Neutrophil (primary cell): ENCODE results near the gene IDH2.

Source experiments
- H3K27ac ChIP-seq: fragments of 200-600 bp; sonication (generic); 2 replicates; pipeline ENCODE4 v1.5.1; 2016; ENCODE audit warnings: mild to moderate bottlenecking, moderate library complexity
- H3K27me3 ChIP-seq: fragments of 200-600 bp; sonication (generic); 2 replicates; pipeline ENCODE4 v1.6.0; 2016; ENCODE audit warnings: mild to moderate bottlenecking
- H3K36me3 ChIP-seq: fragments of 200-600 bp; sonication (generic); 2 replicates; pipeline ENCODE4 v1.5.1; 2017
- H3K4me1 ChIP-seq, 2 experiments: fragments of 200-600 bp in 1 of 2; sonication (generic) in 1 of 2; 1 replicate in 1 of 2; 2 replicates in 1 of 2; pipeline versions ENCODE4 v1.5.1 to v1.6.1; 2013 to 2016; ENCODE audit warnings: low read depth in 1 of 2, low read length in 1 of 2, mild to moderate bottlenecking in 1 of 2, moderate library complexity in 1 of 2; ENCODE audit not compliant: control insufficient read depth in 1 of 2, insufficient read depth in 1 of 2
- H3K4me3 ChIP-seq, 2 experiments: fragments of 200-600 bp in 1 of 2; sonication (generic) in 1 of 2; 1 replicate in 1 of 2; 2 replicates in 1 of 2; pipeline ENCODE4 v1.5.1; 2013 to 2016; ENCODE audit warnings: low read depth in 1 of 2, low read length in 1 of 2, mild to moderate bottlenecking in 1 of 2, moderate library complexity in 1 of 2
- H3K9me3 ChIP-seq: fragments of 200-600 bp; sonication (generic); 2 replicates; pipeline ENCODE4 v1.5.1; 2016
- TF ChIP-seq, protein P1 (sequence below): fragments of 200-600 bp; sonication (generic); IDR thresholded peaks from 2 replicates; pipeline ENCODE4 v1.5.1; 2016; ENCODE audit warnings: antibody characterized with exemption

The IDH2 gene

DNA sequence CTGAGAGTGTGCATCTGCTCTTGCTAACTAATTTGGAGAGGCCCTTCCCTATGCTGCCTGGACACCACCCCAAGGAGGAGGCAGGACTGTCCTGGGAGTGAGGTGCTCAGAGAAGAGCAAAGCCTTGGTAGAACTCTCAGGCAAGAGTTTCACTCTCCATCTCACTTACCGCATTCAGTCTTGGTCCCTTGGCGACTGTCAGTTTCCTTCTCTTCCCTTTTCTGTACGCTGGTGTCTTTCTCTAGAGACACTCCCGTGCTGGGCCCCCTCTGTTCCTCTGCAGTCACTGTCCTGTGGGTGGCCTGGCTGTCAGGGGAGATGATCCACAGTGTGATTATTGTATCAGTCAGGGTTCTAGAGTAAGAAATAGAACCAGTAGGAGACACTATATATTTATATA, 44.0 kb downstream of the IDH2 start:
- Histone ChIP-seq H3K9me3 (no peaks in the 10 kb centered on the region), H3K4me3 (peak overlapping the region in 1 of 2 experiments; percentile 37), H3K36me3 (no peaks in the 10 kb centered on the region), H3K4me1 (peaks cover 87 to 94% of the 10 kb centered on the region in 2 experiments), H3K27ac (peak overlapping the region; percentile 97), H3K27me3 (no peaks in the 10 kb centered on the region)
- TF ChIP-seq, protein P1, sequence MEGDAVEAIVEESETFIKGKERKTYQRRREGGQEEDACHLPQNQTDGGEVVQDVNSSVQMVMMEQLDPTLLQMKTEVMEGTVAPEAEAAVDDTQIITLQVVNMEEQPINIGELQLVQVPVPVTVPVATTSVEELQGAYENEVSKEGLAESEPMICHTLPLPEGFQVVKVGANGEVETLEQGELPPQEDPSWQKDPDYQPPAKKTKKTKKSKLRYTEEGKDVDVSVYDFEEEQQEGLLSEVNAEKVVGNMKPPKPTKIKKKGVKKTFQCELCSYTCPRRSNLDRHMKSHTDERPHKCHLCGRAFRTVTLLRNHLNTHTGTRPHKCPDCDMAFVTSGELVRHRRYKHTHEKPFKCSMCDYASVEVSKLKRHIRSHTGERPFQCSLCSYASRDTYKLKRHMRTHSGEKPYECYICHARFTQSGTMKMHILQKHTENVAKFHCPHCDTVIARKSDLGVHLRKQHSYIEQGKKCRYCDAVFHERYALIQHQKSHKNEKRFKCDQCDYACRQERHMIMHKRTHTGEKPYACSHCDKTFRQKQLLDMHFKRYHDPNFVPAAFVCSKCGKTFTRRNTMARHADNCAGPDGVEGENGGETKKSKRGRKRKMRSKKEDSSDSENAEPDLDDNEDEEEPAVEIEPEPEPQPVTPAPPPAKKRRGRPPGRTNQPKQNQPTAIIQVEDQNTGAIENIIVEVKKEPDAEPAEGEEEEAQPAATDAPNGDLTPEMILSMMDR: no peak

DNA sequence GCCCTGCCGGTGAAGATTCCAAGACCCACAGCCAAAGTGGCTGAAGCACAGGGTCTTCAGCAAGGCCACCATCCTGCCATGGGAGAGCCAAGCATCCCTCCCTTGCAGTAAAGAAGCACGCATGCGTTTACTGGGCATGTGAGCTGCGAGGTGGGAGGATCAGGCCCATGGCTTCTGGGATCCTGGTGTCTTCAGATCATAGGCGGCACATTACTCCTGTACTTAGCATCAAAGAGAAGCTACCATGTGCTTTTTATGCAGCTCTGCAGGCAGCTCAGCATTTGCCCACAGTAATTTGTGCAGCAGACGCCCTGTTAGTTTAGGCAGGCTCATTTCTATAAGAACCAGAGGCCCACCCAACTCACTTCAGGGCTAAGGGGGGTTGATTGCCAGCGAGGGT, 45.7 kb downstream of the IDH2 start:
- peaks cover 73 to 80% of the 10 kb centered on the region in 2 experiments for H3K4me1 ChIP-seq
- H3K4me3 ChIP-seq: no peak overlapping the region
- no peaks in the 10 kb centered on the region for H3K36me3 ChIP-seq
- no peaks in the 10 kb centered on the region for H3K27me3 ChIP-seq
- peak overlapping the region; percentile 97 for H3K27ac ChIP-seq
- TF ChIP-seq, protein P1: no peak
- no peaks in the 10 kb centered on the region for H3K9me3 ChIP-seq

DNA sequence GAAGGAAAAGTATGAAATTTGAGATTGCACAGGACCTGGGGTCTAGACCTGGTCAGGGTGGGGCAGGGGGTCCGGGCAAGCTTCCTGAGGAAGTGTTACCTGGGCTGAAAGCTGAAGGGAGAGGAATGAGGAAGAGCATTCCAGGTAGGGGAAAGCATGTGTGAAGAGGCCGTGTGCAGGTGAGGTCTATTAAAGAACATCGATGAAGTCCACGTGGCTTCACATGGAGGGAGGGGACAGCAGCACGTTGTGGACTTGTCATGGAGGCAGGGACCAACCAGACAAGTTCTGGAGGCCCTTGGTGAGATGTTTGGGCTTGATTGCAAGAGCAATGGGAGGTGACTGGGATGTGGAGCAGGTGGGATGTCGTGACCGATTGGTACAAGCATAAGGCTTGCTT, 47.1 kb downstream of the IDH2 start:
- H3K4me3 ChIP-seq: no peak overlapping the region
- H3K27ac ChIP-seq: peak overlapping the region; percentile 72
- H3K36me3 ChIP-seq: no peaks in the 10 kb centered on the region
- peaks cover 60 to 67% of the 10 kb centered on the region in 2 experiments for H3K4me1 ChIP-seq
- no peaks in the 10 kb centered on the region for H3K9me3 ChIP-seq
- no peaks in the 10 kb centered on the region for H3K27me3 ChIP-seq
- TF ChIP-seq, protein P1: no peak

DNA sequence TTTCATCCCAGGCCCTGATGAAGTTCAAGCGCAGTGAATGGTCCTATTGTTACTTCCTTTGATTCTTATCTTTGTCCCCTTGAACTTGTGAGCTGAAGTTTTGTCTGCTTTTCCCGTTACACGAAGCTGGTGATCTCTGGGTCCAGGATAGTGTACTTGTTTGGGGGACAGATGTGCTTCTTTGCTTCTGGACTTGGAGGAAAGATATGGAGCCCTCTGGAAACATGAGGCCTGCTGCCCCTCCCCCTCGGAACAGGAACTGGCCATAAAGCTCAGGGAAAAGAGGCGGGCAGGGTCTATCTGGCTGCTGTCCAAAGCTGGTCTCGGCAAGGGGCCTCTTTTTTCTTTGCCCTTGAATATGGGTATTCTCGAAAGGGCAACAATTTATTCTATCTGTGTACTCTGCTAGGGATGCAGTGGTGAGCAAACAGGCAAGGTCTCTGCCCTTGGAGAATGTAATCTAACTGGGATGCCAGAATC, 47.6 kb downstream of the IDH2 start:
- Histone ChIP-seq H3K27me3 (no peaks in the 10 kb centered on the region), H3K4me1 (peaks cover 55 to 62% of the 10 kb centered on the region in 2 experiments), H3K36me3 (no peaks in the 10 kb centered on the region), H3K4me3 (no peak overlapping the region), H3K9me3 (no peaks in the 10 kb centered on the region), H3K27ac (peak overlapping the region; percentile 72)
- TF ChIP-seq, protein P1: no peak

DNA sequence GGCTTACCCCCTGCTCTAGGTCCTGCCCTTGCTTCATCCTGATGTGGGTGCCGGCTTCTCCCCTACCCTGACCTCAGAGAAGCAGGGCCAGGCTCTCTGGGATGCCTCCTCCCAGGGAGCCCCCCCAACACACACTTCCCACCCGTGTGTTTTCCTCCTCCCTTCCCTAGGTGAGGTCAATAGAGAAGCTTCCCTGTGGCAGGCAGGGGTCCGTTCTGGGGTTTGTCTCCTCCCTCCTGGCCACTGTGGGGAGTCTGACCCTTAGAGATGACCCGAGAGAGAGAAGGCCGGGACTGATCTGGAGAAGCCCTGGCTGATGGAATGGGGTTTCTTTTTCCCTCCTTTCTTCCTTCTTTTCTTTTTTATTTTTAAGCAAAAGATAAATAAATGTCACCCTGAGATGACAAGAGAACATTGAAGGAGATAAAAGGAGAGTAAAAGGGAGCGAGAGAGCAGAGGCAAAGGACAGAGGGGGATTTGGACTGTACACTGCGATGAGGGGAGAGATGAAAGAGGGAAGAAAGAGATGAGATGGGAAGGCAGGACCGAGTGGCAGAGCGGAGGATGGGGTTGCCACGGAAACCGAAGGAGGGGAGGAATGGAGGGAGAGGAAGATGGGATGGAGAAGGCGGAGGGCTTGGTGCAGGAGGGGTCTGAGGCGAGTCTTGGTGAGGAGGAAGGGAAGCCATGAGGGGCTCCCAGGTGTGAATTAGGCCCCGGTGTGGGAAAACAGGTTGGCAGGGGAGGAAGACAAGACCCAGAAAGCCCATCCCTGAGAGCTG, 48.4 kb downstream of the IDH2 start:
- H3K4me1 ChIP-seq: peaks cover 47 to 54% of the 10 kb centered on the region in 2 experiments
- TF ChIP-seq, protein P1: no peak
- no peaks in the 10 kb centered on the region for H3K27me3 ChIP-seq
- H3K36me3 ChIP-seq: no peaks in the 10 kb centered on the region
- H3K9me3 ChIP-seq: no peaks in the 10 kb centered on the region
- H3K27ac ChIP-seq: peak overlapping the region; percentile 72
- no peak overlapping the region for H3K4me3 ChIP-seq
